K562 (cell line): ENCODE measurements around the gene NDRG4. TPM values are rescaled to one million over a fixed set of nuclear protein-coding genes. Genes with fewer than 3 reads are reported as not detected.

ENCODE experiments used
- ATF1 ChIP-seq, 2 experiments: fragments of 450-650 bp in 1 of 2; IDR thresholded peaks; 2 replicates each; pipeline ENCODE4 v1.6.1; 2016; ENCODE audit warnings: missing compliant biosample characterization in 1 of 2, missing genetic modification characterization in 1 of 2
- ATF7 ChIP-seq: fragments of 450-650 bp; IDR thresholded peaks from 2 replicates; pipeline ENCODE4 v1.7.1; 2014; ENCODE audit warnings: mild to moderate bottlenecking, moderate library complexity
- E2F8 ChIP-seq: fragments of 450-650 bp; IDR thresholded peaks from 2 replicates; pipeline ENCODE4 v1.7.1; 2018; ENCODE audit warnings: mild to moderate bottlenecking, low read depth; ENCODE audit not compliant: partially characterized antibody
- E4F1 ChIP-seq: fragments of 250-450 bp; sonication (Bioruptor Pico); IDR thresholded peaks from 2 replicates; pipeline ENCODE4 v1.5.0; 2021; ENCODE audit warnings: mild to moderate bottlenecking, borderline replicate concordance
- FOSL1 ChIP-seq: fragments of 200-800 bp; sonication (Bioruptor generic); conservative IDR thresholded peaks from 2 replicates; pipeline ENCODE4 v1.6.1; 2016; ENCODE audit warnings: missing genetic modification characterization, missing compliant biosample characterization
- RBM39 ChIP-seq: fragments of 200-400 bp; formaldehyde crosslinking; optimal IDR thresholded peaks from 2 replicates; pipeline ENCODE3; 2018; ENCODE audit warnings: low read depth, low read length
- SREBF2 ChIP-seq: sonication (generic); formaldehyde crosslinking; IDR thresholded peaks from 2 replicates; pipeline ENCODE4 v1.4.0; 2020; ENCODE audit warnings: mild to moderate bottlenecking, missing genetic modification reagents
- TBL1XR1 ChIP-seq, 2 experiments: IDR thresholded peaks; 2 replicates each; pipeline ENCODE4 v1.6.1; 2012; ENCODE audit warnings: improper control_type of control experiment in 2 of 2, low read length in 2 of 2, mild to moderate bottlenecking in 1 of 2
- TBP ChIP-seq: optimal IDR thresholded peaks from 2 replicates; pipeline ENCODE3; 2011; ENCODE audit warnings: low read depth, low read length, improper control_type of control experiment
- ZBTB7A ChIP-seq: IDR thresholded peaks from 2 replicates; pipeline ENCODE4 v1.6.1; 2011; ENCODE audit warnings: low read depth, mild to moderate bottlenecking, low read length, moderate library complexity, borderline replicate concordance; ENCODE audit not compliant: control insufficient read depth
- ZKSCAN8 ChIP-seq: fragments of 200-800 bp; sonication (Bioruptor generic); IDR thresholded peaks from 2 replicates; pipeline ENCODE4 v1.6.1; 2016; ENCODE audit warnings: missing genetic modification characterization, missing compliant biosample characterization
- ZNF239 ChIP-seq: fragments of 250-450 bp; sonication (Bioruptor Pico); IDR thresholded peaks from 2 replicates; pipeline ENCODE4 v1.4.0; 2020; ENCODE audit warnings: mild to moderate bottlenecking
- polyA plus RNA-seq, 8 experiments: library from polyadenylated mRNA; depleted of rRNA in 4 of 8; stranded (reverse) in 5 of 8; unstranded in 3 of 8; fragments of >200 nt; fragmentation: Nextera tagmentation in 2 of 8; fragmentation: Illumina TruSeq in 1 of 8; extraction: Ambion mirVana in 2 of 8; extraction: Trizol in 1 of 8; gene quantifications; 2 replicates each; pipeline versions ENCODE4 v1.2.1 to v1.2.3, GENCODE V29; 2011 to 2014; ENCODE audit warnings: inconsistent platforms in 1 of 8, missing spikeins in 1 of 8
- total RNA-seq, 7 experiments: library from RNA; depleted of rRNA in 6 of 7; stranded (reverse); fragments of >200 nt in 6 of 7; fragmentation: Illumina TruSeq in 2 of 7; extraction: Trizol in 2 of 7; gene quantifications; 2 replicates each; pipeline versions ENCODE4 v1.2.1 to v1.2.3, GENCODE V29; 2011 to 2021; ENCODE audit warnings: low replicate concordance in 1 of 7
- TF ChIP-seq, protein P1 (sequence below): fragments of 450-650 bp; IDR thresholded peaks from 2 replicates; pipeline ENCODE4 v1.6.1; 2014; ENCODE audit warnings: low read depth, mild to moderate bottlenecking, moderate library complexity, borderline replicate concordance
- TF ChIP-seq, protein P2 (sequence below): sonication (generic); formaldehyde crosslinking; IDR thresholded peaks from 2 replicates; pipeline ENCODE4 v1.8.1; 2022; ENCODE audit warnings: missing genetic modification reagents
- TF ChIP-seq, protein P3 (sequence below): sonication (generic); formaldehyde crosslinking; IDR thresholded peaks from 2 replicates; pipeline ENCODE4 v1.8.1; 2023; ENCODE audit warnings: mild to moderate bottlenecking, missing genetic modification reagents

Gene NDRG4
- total and polyA plus RNA-seq, 9 of the 15 experiments (the other 6 are each of a cell fraction or from before 2014, with no cell fraction given) = 0.06 to 0.95 (median 0.28) TPM

- TF ChIP-seq, protein P1, sequence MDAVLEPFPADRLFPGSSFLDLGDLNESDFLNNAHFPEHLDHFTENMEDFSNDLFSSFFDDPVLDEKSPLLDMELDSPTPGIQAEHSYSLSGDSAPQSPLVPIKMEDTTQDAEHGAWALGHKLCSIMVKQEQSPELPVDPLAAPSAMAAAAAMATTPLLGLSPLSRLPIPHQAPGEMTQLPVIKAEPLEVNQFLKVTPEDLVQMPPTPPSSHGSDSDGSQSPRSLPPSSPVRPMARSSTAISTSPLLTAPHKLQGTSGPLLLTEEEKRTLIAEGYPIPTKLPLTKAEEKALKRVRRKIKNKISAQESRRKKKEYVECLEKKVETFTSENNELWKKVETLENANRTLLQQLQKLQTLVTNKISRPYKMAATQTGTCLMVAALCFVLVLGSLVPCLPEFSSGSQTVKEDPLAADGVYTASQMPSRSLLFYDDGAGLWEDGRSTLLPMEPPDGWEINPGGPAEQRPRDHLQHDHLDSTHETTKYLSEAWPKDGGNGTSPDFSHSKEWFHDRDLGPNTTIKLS = no peak
- TF ChIP-seq, protein P2, sequence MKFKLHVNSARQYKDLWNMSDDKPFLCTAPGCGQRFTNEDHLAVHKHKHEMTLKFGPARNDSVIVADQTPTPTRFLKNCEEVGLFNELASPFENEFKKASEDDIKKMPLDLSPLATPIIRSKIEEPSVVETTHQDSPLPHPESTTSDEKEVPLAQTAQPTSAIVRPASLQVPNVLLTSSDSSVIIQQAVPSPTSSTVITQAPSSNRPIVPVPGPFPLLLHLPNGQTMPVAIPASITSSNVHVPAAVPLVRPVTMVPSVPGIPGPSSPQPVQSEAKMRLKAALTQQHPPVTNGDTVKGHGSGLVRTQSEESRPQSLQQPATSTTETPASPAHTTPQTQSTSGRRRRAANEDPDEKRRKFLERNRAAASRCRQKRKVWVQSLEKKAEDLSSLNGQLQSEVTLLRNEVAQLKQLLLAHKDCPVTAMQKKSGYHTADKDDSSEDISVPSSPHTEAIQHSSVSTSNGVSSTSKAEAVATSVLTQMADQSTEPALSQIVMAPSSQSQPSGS = no peak
- TF ChIP-seq ATF7 (peak; percentile 94), FOSL1 (no peak), ZNF239 (CRISPR knock-in tag) (no peak), TBL1XR1 (IDR thresholded peaks at IDR 0.05; ENCODE audit: low read length in 2 of 2) (no peak), RBM39 (no peak), TBP (no peak), ATF1 (CRISPR knock-in tag; IDR thresholded peaks at IDR 0.05) (no peak), ATF1 (tag; IDR thresholded peaks at IDR 0.05) (peak; percentile 81), E2F8 (no peak), ZKSCAN8 (CRISPR knock-in tag) (no peak), ZBTB7A (0 out of 2 replicates have a peak, but pooled peaks have one; percentile 39), SREBF2 (no peak), E4F1 (CRISPR knock-in tag) (no peak)
- TF ChIP-seq, protein P3, sequence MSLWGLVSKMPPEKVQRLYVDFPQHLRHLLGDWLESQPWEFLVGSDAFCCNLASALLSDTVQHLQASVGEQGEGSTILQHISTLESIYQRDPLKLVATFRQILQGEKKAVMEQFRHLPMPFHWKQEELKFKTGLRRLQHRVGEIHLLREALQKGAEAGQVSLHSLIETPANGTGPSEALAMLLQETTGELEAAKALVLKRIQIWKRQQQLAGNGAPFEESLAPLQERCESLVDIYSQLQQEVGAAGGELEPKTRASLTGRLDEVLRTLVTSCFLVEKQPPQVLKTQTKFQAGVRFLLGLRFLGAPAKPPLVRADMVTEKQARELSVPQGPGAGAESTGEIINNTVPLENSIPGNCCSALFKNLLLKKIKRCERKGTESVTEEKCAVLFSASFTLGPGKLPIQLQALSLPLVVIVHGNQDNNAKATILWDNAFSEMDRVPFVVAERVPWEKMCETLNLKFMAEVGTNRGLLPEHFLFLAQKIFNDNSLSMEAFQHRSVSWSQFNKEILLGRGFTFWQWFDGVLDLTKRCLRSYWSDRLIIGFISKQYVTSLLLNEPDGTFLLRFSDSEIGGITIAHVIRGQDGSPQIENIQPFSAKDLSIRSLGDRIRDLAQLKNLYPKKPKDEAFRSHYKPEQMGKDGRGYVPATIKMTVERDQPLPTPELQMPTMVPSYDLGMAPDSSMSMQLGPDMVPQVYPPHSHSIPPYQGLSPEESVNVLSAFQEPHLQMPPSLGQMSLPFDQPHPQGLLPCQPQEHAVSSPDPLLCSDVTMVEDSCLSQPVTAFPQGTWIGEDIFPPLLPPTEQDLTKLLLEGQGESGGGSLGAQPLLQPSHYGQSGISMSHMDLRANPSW = no peak
These were observed 1.5 kb downstream of the NDRG4 start (continued) for GRCh38 chr16:58501242-58502131.
